SK-N-SH (cell line): Measurements from ENCODE around the gene BTBD16.

ENCODE experiments used
- ELF1 ChIP-seq: IDR thresholded peaks from 2 replicates; pipeline ENCODE4 v1.4.0; 2012
- TF ChIP-seq, protein P1 (sequence below): fragments of 200-600 bp; sonication (generic); IDR thresholded peaks from 2 replicates; pipeline ENCODE4 v1.6.1; 2017; ENCODE audit warnings: antibody characterized with exemption, mild to moderate bottlenecking, moderate library complexity
- TF ChIP-seq, protein P2 (sequence below): IDR thresholded peaks from 2 replicates; pipeline ENCODE4 v1.6.1; 2012; ENCODE audit warnings: mild to moderate bottlenecking, low read depth, low read length, moderate library complexity

DNA sequence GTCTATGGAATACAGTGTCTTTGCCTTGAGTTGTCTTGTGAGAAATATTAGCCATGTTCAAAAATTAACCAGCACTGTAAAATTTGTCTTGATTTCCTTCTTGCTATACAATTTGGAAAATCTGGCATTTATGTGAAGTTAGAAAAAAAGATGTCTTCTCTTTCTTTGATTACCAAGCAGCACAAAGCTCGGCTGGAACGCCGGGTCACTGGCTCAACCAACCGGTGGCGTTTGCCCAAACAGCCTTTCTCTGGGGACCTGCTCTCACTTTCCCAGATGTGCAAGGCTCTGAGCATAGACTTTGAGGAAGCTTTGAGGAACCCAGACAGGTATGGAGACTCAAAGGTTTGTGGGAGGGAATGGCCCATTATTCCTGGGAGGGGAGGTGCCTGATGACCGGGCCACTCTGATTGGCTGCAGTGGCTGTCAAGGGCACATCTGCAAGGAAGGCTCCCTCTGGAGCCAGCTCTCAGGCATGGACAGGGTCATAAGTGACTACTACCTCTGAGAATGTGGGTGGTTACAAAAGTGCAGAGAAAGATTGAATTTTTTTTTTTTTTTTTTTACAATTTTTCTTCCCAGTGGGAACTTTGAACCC is 5.6 kb downstream of the BTBD16 start:
- no peak for TF ChIP-seq ELF1
- TF ChIP-seq, protein P1, sequence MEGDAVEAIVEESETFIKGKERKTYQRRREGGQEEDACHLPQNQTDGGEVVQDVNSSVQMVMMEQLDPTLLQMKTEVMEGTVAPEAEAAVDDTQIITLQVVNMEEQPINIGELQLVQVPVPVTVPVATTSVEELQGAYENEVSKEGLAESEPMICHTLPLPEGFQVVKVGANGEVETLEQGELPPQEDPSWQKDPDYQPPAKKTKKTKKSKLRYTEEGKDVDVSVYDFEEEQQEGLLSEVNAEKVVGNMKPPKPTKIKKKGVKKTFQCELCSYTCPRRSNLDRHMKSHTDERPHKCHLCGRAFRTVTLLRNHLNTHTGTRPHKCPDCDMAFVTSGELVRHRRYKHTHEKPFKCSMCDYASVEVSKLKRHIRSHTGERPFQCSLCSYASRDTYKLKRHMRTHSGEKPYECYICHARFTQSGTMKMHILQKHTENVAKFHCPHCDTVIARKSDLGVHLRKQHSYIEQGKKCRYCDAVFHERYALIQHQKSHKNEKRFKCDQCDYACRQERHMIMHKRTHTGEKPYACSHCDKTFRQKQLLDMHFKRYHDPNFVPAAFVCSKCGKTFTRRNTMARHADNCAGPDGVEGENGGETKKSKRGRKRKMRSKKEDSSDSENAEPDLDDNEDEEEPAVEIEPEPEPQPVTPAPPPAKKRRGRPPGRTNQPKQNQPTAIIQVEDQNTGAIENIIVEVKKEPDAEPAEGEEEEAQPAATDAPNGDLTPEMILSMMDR: no peak
- TF ChIP-seq, protein P2, sequence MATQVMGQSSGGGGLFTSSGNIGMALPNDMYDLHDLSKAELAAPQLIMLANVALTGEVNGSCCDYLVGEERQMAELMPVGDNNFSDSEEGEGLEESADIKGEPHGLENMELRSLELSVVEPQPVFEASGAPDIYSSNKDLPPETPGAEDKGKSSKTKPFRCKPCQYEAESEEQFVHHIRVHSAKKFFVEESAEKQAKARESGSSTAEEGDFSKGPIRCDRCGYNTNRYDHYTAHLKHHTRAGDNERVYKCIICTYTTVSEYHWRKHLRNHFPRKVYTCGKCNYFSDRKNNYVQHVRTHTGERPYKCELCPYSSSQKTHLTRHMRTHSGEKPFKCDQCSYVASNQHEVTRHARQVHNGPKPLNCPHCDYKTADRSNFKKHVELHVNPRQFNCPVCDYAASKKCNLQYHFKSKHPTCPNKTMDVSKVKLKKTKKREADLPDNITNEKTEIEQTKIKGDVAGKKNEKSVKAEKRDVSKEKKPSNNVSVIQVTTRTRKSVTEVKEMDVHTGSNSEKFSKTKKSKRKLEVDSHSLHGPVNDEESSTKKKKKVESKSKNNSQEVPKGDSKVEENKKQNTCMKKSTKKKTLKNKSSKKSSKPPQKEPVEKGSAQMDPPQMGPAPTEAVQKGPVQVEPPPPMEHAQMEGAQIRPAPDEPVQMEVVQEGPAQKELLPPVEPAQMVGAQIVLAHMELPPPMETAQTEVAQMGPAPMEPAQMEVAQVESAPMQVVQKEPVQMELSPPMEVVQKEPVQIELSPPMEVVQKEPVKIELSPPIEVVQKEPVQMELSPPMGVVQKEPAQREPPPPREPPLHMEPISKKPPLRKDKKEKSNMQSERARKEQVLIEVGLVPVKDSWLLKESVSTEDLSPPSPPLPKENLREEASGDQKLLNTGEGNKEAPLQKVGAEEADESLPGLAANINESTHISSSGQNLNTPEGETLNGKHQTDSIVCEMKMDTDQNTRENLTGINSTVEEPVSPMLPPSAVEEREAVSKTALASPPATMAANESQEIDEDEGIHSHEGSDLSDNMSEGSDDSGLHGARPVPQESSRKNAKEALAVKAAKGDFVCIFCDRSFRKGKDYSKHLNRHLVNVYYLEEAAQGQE: no peak
